ENCODE measurements around the gene CDH12.

DNA sequence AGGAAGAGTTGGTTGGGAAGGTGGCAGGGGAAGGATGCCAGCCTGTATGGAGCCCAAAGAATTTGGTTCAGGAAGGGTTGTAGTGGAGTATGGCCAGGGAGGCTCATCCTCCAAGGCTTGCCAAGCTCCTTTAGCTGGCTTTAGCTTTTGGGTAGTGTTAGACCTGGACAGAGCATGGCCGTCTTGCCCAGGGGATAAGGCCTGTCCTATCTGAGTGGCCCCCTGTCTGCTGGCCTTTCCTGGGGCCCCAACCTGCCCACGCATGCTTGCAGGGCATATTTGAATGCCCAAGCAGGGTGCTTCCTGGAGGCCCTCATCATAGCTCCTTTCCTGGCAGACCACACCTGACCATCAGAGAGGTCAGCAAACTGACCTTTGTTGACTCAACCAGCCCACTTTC, 227.7 kb downstream of the CDH12 start:
- no peak for TF ChIP-seq CTCF (IDR thresholded peaks at IDR 0.05)
- TF ChIP-seq POLR2AphosphoS5 (IDR thresholded peaks at IDR 0.05) = no peak
- no peak for TF ChIP-seq EP300 (IDR thresholded peaks at IDR 0.05)

Data from suprapubic skin (tissue), 4 donors.